Neural cell (in vitro differentiated cells): ENCODE results near the gene TRAPPC1.

Experiments
- CTCF ChIP-seq: fragments of 450-650 bp; IDR thresholded peaks from 2 replicates; pipeline ENCODE4 v1.5.1; 2014; ENCODE audit warnings: antibody characterized with exemption, mild to moderate bottlenecking, moderate library complexity; ENCODE audit not compliant: poor library complexity, severe bottlenecking
- EP300 ChIP-seq: fragments of 450-650 bp; conservative IDR thresholded peaks from 2 replicates; pipeline ENCODE4 v1.6.1; 2014; ENCODE audit warnings: antibody characterized with exemption, mild to moderate bottlenecking, moderate library complexity; ENCODE audit not compliant: poor library complexity, severe bottlenecking
- EZH2 ChIP-seq: fragments of 200-600, 300-800 bp; shearing (Covaris generic), sonication (generic); IDR thresholded peaks from 2 replicates; pipeline ENCODE4 v1.6.1; 2014; ENCODE audit warnings: antibody characterized with exemption, low read length, borderline replicate concordance, mild to moderate bottlenecking; ENCODE audit not compliant: insufficient read depth, poor library complexity, severe bottlenecking
- POLR2AphosphoS5 ChIP-seq: IDR thresholded peaks from 2 replicates; pipeline ENCODE4 v1.6.1; 2012
- RAD21 ChIP-seq: fragments of 450-650 bp; conservative IDR thresholded peaks from 2 replicates; pipeline ENCODE4 v1.6.1; 2014; ENCODE audit warnings: antibody characterized with exemption, mild to moderate bottlenecking, moderate library complexity
- TAF1 ChIP-seq: IDR thresholded peaks from 2 replicates; pipeline ENCODE4 v1.6.1; 2012; ENCODE audit warnings: low read depth

DNA sequence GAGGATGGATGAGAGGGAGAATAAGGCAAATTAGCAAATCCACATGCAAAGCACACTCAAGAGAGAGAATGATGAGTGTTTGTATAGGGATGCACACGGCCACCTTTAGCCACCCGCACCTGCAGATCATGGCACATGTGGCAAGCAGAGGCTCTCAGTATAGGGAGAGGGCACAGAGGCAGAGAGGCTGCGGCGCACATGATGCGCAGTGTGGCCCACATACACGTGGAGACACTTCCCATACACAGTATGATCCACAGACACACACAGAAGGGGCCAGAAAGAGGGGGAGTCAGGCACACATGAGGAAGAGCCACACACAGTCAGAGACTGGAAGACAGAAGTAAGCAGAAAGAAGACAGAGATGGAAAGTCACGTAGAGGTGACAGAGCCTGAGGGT lies 49.7 kb downstream of the TRAPPC1 start:
- no peak for TF ChIP-seq EP300
- TF ChIP-seq CTCF, result no peak
- TF ChIP-seq TAF1, result no peak
- TF ChIP-seq POLR2AphosphoS5, result no peak
- no peak for TF ChIP-seq EZH2
- TF ChIP-seq RAD21, result no peak
